MM.1S (cell line): ENCODE results near the gene HERPUD2.
"Not testable (repeated sequence)": the region's sequence is repeated elsewhere in the genome, so short reads cannot be mapped to it uniquely, and the experiment has no call there.

Source experiments
- CTCF ChIP-seq: fragments of 300-600 bp; sonication (generic); IDR thresholded peaks from 2 replicates; pipeline ENCODE4 v1.5.1; 2016; ENCODE audit warnings: antibody characterized with exemption, low read length, mixed read lengths
- EZH2 ChIP-seq: fragments of 300-600 bp; sonication (generic); optimal IDR thresholded peaks from 2 replicates; pipeline ENCODE3; 2017; ENCODE audit warnings: low read depth, mild to moderate bottlenecking, antibody characterized with exemption, low read length, mixed read lengths
- EZH2phosphoT487 ChIP-seq: fragments of 300-600 bp; sonication (generic); IDR thresholded peaks from 2 replicates; pipeline ENCODE4 v1.6.1; 2018; ENCODE audit warnings: antibody characterized with exemption, low read length

DNA sequence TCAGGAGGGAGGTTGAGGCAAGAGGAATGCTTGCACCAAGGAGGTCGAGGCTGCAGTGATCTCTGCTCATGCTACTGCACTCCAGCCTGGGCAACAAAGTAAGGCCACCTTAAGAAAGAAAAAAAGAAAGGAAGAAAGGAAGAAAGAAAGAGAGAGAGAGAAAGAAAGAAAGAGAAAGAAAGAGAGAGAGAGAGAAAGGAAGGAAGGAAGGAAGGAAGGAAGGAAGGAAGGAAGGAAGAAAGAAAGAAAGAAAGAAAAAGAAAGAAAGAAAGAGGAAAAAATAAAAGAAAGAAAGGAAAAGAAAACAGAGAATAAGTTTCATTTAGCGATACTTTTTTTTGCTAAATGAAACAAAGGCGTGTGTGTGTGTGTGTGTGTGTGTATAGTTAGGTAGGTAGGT is 110.4 kb downstream of the HERPUD2 start:
- TF ChIP-seq EZH2, CTCF, EZH2phosphoT487: not testable (repeated sequence)
